ENCODE data around the gene ENOSF1.

Gene ENOSF1

DNA sequence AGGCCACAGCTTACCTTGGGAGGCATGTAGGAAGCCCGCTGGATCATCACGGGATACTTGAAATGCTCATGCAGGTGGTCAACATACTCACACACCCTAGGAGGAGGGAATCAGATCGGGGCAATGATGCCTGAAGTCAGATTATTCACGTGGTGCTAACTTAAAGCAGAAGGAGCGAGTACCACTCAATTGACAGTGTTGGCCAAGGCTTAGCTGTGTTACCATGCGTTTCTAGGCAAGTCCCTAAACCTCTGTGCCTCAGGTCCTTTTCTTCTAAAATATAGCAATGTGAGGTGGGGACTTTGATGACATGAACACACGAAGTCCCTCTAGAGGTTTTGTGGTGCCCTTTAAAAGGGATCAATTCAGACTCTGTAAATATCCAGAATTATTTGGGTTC lies 37.1 kb downstream of the ENOSF1 start:
- DNase-seq (ENCODE audit: low read depth in 2 of 2, low spot score in 1 of 2), result no peak

DNA sequence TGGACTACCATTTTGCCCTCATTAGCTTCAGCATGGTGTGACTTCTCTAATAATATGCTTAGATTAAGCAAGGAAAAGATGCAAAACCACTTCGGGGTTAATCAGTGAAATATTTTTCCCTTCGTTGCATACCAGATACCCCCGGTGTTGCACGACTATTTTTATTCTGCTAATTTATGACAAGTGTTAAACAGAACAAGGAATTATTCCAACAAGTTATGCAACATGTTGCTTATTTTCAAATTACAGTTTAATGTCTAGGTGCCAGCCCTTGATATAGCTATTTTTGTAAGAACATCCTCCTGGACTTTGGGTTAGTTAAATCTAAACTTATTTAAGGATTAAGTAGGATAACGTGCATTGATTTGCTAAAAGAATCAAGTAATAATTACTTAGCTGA lies 38.7 kb downstream of the ENOSF1 start:
- no peak for DNase-seq (ENCODE audit: low read depth in 2 of 2, low spot score in 1 of 2)

DNA sequence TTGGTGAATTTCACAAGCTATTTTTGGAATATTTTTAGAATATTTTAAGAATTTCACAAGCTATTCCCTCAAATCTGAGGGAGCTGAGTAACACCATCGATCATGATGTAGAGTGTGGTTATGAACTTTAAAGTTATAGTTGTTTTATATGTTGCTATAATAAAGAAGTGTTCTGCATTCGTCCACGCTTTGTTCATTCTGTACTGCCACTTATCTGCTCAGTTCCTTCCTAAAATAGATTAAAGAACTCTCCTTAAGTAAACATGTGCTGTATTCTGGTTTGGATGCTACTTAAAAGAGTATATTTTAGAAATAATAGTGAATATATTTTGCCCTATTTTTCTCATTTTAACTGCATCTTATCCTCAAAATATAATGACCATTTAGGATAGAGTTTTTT lies 39.1 kb downstream of the ENOSF1 start:
- no peak for DNase-seq (ENCODE audit: low read depth in 2 of 2, low spot score in 1 of 2)

DNA sequence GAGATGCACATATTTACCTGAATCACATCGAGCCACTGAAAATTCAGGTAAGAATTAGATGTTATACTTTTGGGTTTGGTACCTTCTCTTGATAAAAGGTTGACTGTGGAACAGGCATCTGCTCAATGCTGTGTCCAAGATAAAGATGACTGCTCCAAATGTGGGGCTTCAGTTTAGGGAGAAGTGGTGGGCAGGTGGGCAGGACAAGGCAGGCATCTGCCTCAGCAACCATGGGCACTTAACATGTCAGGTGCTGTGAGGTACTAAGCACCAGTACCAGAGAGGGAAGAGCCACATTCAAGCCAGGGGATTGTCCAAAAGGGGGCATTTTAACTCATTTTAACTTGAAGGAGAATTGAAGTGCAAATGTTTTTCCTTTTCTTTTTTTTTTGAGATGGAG lies 41.0 kb downstream of the ENOSF1 start:
- no peak for DNase-seq (ENCODE audit: low read depth in 2 of 2, low spot score in 1 of 2)

DNA sequence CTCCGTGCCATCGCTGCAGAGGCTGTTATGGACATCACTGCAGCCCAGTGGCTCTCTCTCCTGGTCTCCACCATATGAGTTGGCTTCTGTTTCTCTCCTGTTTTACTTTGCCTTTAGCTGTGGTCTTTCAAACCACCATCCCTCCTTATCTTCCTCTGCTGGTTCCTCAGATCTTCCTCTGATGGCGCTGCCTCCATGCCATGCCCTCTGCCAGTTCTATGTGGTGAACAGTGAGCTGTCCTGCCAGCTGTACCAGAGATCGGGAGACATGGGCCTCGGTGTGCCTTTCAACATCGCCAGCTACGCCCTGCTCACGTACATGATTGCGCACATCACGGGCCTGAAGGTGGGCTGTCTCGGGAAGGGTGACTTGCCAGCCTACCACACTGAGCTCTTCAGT lies 41.9 kb downstream of the ENOSF1 start:
- no peak for DNase-seq (ENCODE audit: low read depth in 2 of 2, low spot score in 1 of 2)

DNA sequence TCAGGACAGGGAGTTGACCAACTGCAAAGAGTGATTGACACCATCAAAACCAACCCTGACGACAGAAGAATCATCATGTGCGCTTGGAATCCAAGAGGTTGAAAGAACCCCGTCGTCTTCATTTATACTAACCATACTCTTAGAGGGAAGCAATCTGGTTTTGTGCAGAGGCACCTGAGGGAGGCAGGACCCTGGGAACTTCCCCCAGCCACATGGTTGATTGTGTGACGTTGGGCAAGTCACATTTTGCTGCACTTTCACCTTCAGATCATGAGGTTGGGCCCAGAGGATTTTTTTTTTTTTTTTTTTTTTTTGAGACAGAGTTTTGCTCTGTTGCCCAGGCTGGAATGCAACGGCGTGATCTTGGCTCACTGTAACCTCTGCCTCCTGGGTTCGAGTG lies 43.4 kb downstream of the ENOSF1 start:
- no peak for DNase-seq (ENCODE audit: low read depth in 2 of 2, low spot score in 1 of 2)

DNA sequence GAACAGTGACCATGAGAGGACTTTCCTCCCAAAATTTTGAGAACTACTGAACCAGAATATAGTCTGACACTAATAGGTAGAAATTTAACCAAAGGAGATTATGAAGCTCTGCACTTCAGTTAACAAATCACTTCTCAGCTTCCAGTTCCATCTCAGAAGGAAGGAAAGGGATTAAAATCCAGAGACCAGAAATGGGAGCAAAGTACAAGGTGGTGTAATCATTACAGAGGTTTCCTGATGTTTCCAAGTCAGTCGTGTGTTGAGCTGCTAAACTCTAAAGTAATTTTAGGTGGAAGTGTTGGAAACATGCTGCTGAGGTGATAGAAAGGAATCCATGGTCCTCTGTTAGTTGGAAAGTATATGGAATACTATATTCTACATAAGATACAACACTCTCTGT lies 44.2 kb downstream of the ENOSF1 start:
- DNase-seq (ENCODE audit: low read depth in 2 of 2, low spot score in 1 of 2), result no peak

DNA sequence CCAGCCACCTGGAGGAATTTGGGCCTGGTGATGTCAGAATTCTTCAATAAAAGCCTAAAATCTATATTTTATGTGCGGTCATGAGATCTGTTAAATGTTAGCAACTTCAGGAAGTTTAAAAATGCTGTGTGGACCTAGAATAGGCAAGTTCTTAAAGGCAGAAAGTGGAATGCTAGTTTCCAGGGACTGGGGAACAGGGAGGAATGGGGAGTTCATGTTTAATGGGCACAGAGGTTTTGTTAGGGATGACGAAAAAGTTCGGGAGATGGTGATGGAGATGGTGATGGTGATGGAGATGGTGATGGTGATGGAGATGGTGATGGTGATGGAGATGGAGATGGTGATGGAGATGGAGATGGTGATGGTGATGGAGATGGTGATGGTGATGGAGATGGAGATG lies 45.8 kb downstream of the ENOSF1 start:
- DNase-seq (ENCODE audit: low read depth in 2 of 2, low spot score in 1 of 2), result no peak

DNA sequence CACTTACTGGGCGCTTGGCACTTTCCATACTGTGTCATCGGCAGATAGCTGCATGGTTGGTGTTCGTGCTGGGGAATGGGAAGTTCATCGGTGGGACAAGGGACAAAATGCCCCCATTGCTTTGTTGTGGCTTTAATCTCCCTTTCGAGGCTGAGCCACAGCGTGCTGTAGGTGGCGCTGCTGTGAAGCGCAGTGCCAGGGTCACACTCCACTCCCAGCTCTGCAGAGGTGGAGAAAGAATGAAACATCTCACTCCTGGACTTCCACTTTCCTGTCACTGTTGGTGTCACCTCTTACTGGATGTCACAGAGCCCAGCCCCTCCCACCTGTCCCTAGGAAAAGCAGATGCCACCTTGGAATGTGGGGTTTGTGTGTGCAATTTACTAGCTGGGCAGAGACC lies 46.3 kb downstream of the ENOSF1 start:
- no peak for DNase-seq (ENCODE audit: low read depth in 2 of 2, low spot score in 1 of 2)

DNA sequence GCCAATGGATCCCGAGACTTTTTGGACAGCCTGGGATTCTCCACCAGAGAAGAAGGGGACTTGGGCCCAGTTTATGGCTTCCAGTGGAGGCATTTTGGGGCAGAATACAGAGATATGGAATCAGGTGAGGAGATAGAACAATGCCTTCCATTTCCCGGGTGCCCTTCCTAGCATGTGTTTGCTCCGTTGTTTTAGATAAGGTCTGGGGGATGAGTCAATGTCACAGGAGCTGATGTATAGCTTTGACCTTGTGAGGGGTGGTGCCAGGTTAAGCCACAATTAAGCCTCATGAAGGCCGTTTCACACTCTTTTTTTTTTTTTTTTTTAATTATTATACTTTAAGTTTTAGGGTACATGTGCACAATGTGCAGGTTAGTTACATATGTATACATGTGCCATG lies 50.2 kb downstream of the ENOSF1 start:
- no peak for DNase-seq (ENCODE audit: low read depth in 2 of 2, low spot score in 1 of 2)

DNA sequence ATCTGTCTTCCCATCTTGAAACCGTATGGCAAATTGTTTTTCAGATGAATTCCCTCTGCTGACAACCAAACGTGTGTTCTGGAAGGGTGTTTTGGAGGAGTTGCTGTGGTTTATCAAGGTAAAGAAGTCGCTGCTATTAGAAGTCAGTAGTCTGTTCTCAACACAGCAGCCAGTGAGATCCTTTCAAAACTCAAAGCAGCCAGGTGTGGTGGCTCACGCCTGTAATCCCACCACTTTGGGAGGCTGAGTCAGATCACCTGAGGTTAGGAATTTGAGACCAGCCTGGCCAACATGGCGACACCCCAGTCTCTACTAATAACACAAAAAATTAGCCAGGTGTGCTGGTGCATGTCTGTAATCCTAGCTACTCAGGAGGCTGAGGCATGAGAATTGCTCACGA lies 52.8 kb downstream of the ENOSF1 start:
- DNase-seq (ENCODE audit: low read depth in 2 of 2, low spot score in 1 of 2), result no peak

DNA sequence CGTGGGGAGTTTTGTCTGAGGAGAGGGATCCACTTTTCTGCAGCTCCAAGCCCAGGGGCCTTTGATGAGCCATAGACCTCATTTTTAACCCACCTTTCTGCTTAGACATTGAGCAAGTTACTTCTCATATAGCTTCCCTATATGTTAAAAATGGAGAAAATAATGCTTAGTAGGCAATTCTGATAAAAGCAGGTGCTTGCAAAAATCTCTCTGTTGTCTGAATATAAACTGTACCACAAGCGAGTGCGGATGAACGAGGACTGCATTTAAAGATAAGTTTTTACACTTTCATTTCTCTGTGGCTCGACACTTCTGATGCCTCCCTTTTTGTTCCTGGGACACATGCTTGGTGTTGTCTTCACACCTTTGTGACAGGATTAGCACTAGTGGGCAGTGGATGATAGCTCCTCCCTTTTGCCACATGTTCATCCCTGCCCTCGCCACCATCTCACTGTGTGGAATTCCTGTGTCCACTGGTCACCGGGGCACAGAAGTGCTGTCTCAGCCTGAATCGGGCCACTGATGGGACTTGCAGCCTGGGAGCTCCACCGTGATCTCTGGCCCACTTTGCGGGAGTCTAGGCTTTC lies 53.4 kb downstream of the ENOSF1 start:
- DNase-seq (ENCODE audit: low read depth in 2 of 2, low spot score in 1 of 2), result no peak

DNA sequence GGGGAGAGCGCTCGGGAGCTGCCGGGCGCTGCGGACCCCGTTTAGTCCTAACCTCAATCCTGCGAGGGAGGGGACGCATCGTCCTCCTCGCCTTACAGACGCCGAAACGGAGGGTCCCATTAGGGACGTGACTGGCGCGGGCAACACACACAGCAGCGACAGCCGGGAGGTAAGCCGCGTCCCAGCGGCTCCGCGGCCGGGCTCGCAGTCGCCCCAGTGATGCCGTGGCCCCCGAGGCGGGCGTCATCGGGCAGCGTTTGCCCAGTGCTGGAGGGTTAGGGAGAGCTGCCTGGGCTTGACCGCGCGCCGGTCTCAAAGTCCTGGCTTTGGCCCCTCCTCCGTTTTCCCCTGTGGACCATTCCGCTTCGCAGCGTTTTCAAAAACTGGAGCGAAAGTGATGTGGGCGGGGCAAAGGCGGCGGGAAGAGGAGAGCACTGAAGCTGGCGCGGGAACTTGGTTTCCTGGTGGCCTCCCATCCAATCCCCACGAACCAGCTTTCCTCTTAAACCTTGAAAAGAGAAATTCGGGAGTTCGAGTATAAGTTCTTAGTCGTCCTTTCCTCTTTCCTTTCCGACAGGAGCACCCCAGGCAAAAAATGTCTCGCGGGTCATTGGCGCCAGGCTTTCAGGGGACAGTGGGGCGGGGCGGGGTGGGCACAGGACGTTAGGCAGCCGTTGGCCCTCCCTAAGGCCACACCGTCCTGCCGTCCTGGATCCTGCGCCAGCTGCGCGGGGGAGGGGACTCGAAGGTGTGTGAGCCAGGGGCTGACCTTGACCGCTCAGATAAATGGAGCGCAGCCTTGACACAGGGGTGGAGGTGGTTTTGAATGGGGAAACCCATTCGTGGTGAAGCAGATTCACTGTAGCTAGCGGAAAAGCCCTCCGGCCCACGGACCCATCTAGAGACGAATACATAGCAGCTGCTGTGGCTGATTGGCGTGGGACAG lies 54.2 kb downstream of the ENOSF1 start:
- DNase-seq (ENCODE audit: low read depth in 2 of 2, low spot score in 1 of 2), result peak in 1 of 2 donors; percentile 29

DNA sequence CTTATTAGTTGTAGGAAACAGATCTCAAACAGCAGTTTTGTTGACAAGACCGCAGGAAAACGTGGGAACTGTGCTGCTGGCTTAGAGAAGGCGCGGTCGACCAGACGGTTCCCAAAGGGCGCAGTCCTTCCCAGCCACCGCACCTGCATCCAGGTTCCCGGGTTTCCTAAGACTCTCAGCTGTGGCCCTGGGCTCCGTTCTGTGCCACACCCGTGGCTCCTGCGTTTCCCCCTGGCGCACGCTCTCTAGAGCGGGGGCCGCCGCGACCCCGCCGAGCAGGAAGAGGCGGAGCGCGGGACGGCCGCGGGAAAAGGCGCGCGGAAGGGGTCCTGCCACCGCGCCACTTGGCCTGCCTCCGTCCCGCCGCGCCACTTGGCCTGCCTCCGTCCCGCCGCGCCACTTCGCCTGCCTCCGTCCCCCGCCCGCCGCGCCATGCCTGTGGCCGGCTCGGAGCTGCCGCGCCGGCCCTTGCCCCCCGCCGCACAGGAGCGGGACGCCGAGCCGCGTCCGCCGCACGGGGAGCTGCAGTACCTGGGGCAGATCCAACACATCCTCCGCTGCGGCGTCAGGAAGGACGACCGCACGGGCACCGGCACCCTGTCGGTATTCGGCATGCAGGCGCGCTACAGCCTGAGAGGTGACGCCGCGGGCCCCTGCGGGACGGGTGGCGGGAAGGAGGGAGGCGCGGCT lies 55.0 kb downstream of the ENOSF1 start, which contains the start of gene TYMS:
Gene TYMS, plus strand, starts transcription at position 343 of the 690 bp plus-strand sequence. Its CDS starts 90 bp downstream, at position 433.
- DNase-seq (ENCODE audit: low read depth in 2 of 2, low spot score in 1 of 2), result no peak

DNA sequence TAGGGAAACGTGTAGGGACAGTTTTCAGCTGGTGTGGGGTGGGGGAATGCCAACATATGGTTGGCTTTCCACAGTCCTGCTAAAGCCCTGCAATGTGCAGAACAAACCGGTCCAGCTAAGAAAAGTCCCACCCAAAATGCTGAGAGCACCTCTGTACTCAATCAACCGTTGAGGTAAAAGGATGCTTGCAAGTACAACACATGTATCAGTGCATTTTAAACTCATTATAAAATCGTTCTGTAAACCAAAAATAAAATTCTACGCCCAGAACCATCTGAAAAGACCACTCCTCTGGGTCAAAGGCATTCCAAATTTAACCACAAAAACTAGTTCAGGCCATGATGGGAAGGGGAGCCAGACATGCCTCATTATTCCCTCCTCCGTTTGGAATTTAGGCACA lies 57.0 kb downstream of the ENOSF1 start:
- no peak for DNase-seq (ENCODE audit: low read depth in 2 of 2, low spot score in 1 of 2)

DNA sequence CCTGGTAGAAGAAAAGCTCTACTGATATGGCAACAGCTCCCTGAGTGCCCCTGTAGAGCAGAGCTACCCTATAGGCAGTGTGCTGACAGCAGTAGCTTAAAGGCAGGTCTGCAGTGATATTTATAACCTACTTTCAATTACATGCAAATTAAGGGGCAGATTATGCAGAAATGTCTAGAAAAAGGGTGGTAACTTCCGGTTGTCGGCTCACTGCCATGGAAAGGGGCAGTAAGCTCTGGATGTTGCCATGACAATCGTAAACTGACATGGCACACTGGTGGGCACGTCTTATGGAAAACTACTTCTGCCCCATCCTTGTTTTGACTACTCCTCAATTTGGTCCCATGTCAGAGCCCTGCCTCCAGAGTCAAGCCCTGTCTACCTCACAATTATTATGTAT lies 57.8 kb downstream of the ENOSF1 start:
- DNase-seq (ENCODE audit: low read depth in 2 of 2, low spot score in 1 of 2), result no peak

DNA sequence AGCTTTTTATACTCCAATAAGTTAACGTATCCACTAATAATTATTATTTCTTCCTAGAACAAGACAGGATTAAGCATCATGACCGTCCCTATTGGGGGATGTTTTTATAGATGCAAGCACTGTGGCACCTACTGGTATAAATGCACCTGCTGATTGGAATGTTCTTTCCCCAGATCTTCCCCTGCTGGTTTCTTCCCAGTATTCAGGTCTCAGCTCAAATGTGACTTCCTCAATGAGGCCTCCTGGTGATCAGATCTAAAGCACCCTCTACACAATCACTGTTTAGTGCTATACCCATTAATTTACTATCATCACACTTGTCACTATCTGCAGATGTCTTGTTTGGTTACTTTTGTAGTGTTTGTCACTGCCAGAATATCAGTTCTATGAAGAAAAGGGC lies 58.9 kb downstream of the ENOSF1 start:
- DNase-seq (ENCODE audit: low read depth in 2 of 2, low spot score in 1 of 2), result no peak

DNA sequence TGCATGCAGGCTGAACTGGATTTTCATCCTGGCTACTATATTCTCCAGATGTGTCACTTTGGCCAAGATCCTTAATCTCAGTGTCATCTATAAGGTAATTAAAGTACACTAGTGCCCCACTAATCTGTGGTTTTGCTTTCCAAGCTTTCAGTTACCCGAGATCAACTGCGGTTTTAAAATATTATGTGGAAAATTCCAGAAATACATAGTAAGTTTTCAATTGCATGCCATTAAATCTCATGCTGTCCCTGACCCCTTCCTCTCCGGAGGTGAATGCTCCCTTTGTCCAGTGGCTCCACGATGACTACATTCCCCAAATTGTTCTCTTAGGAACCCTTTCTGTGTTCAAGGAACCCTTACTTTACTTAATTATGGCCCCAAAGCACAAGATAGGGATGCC lies 60.3 kb downstream of the ENOSF1 start:
- no peak for DNase-seq (ENCODE audit: low read depth in 2 of 2, low spot score in 1 of 2)

DNA sequence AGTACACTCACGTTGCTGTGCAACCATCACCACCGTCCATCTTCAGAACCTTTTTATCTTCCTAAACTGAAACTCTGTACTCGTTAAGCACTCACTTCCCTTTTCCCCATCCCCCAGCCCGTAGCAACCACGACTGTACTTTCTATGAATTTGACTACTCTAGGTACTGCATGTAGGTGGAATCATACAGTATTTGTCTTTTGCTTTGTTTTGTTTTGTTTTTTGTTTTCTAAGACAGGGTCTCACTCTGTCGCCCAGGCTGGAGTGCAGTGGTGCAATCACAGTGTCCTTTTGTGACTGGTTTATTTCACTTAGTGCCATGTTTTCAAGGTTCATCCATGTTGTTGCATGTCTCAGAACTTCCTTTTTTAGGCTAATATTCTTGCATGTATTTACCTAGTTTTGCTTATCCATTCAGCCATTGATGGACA lies 62.0 kb downstream of the ENOSF1 start:
- DNase-seq (ENCODE audit: low read depth in 2 of 2, low spot score in 1 of 2), result no peak

DNA sequence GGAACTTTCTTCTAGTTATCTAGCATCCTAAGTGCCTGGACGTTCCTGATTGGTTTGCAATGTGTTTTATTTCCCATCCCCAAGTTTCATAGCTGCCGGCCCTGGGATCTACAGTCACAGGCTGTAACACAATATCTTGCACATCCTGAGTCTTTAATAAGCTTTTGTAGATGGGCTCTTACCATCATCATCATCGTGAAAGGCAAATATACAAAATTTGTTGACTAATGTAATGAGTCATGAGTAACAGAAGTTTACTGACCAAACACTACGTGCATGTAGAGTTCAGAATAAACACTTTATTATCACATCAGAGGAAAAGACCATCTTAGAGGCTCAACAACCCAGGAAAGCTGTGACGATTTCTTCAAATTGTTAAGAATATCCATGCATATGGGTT lies 63.1 kb downstream of the ENOSF1 start:
- no peak for DNase-seq (ENCODE audit: low read depth in 2 of 2, low spot score in 1 of 2)

DNA sequence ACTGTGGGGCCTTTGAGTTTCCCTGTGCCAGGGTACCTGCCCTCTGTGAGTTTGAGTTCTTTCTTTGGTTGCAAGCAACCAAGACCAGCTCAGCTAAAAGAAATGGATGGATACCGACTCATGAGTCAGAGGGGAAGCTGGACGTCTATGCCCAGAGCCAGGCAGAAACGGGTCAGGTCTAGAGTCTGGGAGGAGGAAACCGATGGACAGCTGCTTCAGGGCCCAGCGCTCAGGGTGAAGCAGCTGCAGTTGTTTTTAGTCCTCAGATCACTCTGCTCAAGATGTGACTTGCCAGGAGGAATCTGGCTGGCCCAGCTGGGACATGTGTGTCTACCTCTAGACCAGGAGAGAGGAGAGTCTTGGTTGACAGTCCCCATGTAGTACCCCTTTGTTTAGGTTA lies 65.1 kb downstream of the ENOSF1 start:
- DNase-seq (ENCODE audit: low read depth in 2 of 2, low spot score in 1 of 2), result no peak

DNA sequence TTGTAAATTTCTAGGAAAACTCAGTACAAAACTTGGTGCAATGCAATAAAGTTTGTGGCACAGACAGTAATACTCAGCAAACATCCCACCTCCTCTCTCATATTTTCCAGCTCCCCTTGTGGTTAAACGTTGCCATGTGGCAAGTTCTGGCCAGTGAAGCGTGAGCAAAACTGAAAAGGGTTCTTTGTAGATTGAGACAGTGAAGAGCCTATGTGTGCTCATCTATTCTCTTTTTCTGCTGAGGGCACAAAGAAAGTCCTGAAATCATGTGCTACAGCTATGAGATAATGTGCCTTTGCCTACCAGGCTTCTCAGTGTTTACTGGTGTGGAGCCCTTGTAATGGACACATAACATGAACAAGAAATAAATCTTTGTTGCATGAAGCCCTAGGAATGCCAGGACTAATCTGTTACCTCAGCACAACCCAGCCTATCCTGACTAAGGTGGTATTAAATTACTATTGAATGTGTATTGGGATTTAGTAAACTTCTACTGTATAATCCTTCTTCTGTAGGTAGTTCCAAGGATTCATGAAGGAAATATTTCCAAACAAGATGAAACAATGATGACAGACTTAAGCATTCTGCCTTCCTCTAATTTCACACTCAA lies 67.9 kb downstream of the ENOSF1 start:
- no peak for DNase-seq (ENCODE audit: low read depth in 2 of 2, low spot score in 1 of 2)
